KBM-7 (cell line): Measurements from ENCODE around the gene CCDC32.

Experiments used
- DNase-seq: peaks from one replicate; pipeline ENCODE4 v3.0.0-alpha.2; 2015
- in situ Hi-C: fragments of 300-500 bp; cut with MboI; formaldehyde crosslinking; loops from 2 replicates; pipeline ENCODE4 v1.14.3; 2020; ENCODE audit warnings: low sequenced_read_pairs, low pct_unique_long_range_greater_than_20kb, mixed read lengths

CCDC32 gene

GRCh38 chr15:40569129-40569953 lies 4.5 kb upstream of the CCDC32 start, which contains the start of gene RPUSD2:
TSS of gene RPUSD2 (plus strand) at chr15:40569299. CDS start at chr15:40569338, 39 bp downstream.
- DNase-seq = peak; percentile 91
- in situ Hi-C loops = no loop called here

GRCh38 chr15:40567111-40567510 lies 2.3 kb upstream of the CCDC32 start:
- DNase-seq = peak; percentile 63
- in situ Hi-C loops = no loop called here

- no peak for DNase-seq
- in situ Hi-C loops = no loop called here
These were observed 744 bp upstream of the CCDC32 start for GRCh38 chr15:40565333-40566238.

- DNase-seq = no peak
- in situ Hi-C loops = no loop called here
These were observed 1.4 kb downstream of the CCDC32 start for GRCh38 chr15:40563426-40563825.

GRCh38 chr15:40562691-40563090 lies 2.2 kb downstream of the CCDC32 start:
- in situ Hi-C loops = no loop called here
- no peak for DNase-seq

DNA sequence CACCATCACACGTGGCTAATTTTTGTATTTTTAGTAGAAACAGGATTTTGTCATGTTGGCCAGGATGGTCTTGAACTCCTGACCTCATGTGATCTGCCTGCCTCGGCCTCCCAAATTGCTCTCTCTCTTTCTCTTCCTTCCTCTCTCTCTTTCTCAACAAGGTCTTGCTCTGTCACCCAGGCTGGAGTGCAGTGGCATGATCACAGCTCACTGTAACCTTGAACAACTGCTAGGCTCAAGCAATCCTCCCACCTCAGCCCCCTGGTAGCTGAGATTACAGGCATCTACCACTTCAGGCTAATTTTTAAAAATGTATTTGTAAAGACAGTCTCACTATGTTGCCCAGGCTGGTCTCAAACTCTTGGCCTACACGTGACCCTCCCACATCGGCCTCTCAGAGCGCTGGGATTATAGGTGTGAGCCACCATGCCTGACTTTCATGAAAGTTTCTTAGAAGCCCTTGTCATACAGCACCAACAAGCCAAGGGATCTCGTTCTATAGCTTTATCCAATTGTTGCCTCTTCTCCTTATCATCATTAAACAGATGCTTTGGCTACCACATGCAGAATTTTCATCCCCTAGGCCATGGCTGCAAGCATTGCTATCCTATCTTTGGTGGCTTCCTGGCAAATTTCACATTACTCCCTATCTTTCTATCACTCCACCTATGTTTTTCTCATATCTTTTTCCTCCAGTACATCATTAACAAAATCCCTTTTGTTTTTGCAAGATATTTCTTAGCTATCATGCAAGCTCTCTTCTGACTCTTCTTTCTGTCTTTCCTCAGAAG lies 5.7 kb downstream of the CCDC32 start:
- no peak for DNase-seq
- in situ Hi-C loops = no loop called here

DNA sequence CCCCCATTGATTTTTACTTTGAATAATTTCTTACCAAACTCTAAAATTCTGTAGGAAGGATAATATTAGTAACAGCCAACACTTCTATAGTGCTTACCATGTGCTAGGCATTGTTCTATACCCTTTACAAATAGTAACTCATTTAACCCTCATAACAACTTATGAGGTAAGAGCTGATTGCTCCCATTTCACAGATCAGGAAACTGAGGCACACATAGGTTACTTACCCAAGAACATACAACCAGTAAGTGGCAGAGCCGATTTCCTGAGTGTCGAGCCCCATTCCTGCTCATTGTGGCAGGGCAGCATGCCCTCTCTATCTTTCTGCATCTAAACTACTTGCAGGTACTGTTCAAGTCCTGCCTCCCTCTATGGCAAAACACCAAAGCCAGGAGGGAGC lies 9.0 kb downstream of the CCDC32 start:
- in situ Hi-C loops = no loop called here
- DNase-seq = no peak

DNA sequence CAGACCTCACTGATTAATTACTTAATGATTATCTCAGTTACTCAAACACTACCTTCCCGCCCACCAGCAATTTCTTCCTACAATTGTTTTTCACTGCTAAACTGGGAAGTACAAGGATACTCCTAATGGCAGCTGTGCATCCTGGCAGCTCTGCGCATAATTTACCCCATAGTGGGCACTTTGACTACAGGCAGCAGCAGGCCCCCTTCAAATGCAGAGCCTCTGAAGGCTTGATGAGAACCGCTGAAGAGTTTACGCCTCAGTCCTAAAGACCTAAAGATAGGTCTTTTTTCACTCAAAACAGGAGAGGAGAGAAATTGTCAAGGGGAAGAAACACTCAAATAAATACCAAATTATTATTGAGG lies 10.7 kb downstream of the CCDC32 start:
- in situ Hi-C loops = no loop called here
- no peak for DNase-seq

DNA sequence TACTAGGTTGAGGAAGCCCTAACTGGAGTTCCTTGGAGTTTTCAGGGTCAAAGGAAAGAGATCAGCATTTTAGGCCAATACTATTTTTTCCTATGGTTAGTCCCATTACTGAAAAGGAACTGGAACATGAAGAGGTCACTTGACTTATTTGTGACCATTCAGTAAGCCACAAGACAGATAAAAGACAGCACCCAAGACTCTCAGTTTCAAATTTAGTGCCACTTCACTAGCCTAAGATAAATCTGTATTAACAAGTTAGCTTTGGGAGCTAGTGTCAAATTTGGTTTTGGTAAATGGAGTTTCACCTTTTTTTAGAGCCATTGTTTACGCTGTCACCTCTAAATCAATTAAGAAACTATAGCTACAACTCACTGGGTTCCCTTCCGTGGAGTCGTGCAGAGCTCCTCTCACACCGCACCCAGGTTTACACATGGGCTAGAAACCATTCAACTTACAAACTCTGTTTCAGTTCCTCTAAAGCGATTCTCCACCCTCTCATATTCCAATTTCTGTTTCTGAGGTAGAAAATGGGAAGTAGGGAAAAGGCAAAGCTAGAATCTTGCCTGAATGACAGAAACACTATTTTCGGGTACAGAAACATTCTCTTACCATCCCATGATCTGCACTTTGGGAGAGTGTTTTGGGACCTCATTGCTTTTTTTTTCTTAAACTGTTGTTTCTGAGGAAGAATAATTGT lies 14.4 kb downstream of the CCDC32 start:
- in situ Hi-C loops = no loop called here
- peak; percentile 47 for DNase-seq

- no peak for DNase-seq
- in situ Hi-C loops = no loop called here
These were observed 14.9 kb downstream of the CCDC32 start for GRCh38 chr15:40549894-40550293.

DNA sequence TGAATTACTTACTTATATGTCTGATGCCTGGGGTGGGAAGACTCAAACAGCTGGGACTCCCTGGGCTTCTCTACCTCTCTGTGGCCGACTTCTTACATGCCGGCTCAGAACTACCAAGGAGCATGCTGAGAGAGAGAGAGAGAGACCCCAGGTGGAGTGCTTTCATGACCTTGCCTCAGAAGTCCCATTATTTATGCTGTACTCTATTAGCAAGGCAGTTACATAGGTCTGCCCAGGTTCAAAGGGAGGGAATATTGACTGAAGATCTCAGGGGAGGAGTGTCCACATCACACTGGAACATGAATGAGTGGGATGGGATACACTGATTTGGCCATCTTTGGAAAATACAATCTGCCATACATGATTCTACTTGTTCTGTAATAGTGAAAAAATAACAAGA lies 16.2 kb downstream of the CCDC32 start:
- in situ Hi-C loops = no loop called here
- DNase-seq = no peak

- in situ Hi-C loops = no loop called here
- no peak for DNase-seq
These were observed 19.4 kb downstream of the CCDC32 start for GRCh38 chr15:40545457-40545856.

GRCh38 chr15:40543631-40544294 lies 21.1 kb downstream of the CCDC32 start:
- DNase-seq = no peak
- in situ Hi-C loops = no loop called here

DNA sequence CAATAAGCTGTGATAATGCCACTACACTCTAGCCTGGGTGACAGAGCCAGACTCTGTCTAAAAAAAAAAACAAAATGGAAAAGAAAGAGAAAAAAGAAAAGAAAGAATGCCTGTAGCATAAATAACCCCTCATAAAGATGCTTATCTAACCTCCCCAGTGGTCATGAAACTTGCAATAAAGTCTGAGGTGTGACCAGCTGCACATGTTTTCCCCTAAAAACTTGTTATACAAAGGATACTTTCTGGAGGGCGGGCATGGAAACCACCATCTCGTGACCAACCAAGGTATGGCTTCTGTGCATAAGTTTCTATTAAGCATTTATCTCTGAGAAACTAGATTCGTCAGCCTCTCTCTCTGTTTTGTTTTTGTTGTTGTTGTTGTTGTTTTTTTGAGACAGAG lies 21.8 kb downstream of the CCDC32 start:
- in situ Hi-C loops = no loop called here
- DNase-seq = no peak

- in situ Hi-C loops = no loop called here
- DNase-seq = no peak
These were observed 25.9 kb downstream of the CCDC32 start for GRCh38 chr15:40538976-40539375.

DNA sequence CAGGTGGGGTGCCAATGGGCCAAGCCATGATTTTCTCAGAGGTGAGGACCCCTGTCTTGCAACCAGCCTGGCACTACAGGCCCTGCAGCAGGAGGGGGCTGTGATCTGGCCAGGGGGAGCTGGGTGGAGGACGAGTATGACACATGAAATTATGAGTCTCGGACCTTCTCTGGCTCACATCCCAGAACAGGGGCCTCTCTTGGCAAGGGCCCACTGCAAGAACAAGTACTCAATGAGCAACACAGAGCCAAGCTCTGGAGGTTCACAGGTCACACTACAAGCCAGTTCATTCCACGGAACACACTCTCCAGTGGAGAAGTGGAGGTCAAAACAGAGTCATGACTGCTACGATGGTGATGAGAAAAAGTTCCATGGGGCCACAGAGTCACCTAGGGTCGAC lies 28.3 kb downstream of the CCDC32 start:
- in situ Hi-C loops = no loop called here
- DNase-seq = no peak

GRCh38 chr15:40534371-40534770 lies 30.5 kb downstream of the CCDC32 start:
- in situ Hi-C loops = no loop called here
- DNase-seq = peak; percentile 76

DNA sequence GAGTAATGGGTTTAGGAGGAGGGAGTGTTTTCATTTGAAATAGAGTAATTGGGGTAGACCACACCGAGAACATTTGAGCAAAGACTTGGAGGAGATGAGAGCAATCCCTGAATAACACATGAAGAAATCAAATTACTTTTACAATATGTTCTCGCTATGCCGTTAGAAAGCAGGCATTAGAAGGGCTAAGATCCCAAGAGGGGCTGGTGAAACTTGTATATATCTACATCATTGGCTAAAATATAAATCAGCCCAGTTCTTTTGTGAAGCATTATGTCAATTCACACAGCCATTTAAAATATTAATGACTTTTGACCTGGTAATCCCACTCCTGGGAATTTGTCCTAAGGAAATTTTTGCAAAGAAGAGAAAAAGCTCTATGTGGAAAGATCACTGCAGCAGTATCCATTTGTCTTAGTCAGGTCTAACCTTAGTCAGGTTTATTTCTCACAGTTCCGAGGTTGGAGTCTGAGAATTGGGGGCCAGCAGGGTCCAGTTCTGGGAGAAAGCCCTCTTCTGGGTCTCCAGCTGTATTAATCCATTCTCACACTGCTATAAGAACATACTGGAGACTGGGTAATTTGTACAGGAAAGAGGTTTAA lies 31.0 kb downstream of the CCDC32 start:
- in situ Hi-C loops = no loop called here
- DNase-seq = no peak
